Neuron (in vitro differentiated cells): ENCODE results near the gene DPM2.

Experiments used
- H2AFZ ChIP-seq: one replicate; pipeline ENCODE4 v1.6.1; 2013; ENCODE audit warnings: low read depth, mild to moderate bottlenecking, inconsistent platforms, low read length, moderate library complexity
- H3K27me3 ChIP-seq: one replicate; pipeline ENCODE4 v1.6.1; 2013; ENCODE audit warnings: low read length; ENCODE audit not compliant: insufficient read depth
- H3K36me3 ChIP-seq: one replicate; pipeline ENCODE4 v1.6.1; 2013; ENCODE audit warnings: low read length; ENCODE audit not compliant: insufficient read depth
- H3K4me1 ChIP-seq: one replicate; pipeline ENCODE4 v1.6.1; 2013; ENCODE audit warnings: low read length; ENCODE audit not compliant: insufficient read depth
- H3K4me3 ChIP-seq: 2 replicates; pipeline ENCODE4 v1.5.1; 2013; ENCODE audit warnings: mild to moderate bottlenecking, low read length, moderate library complexity
- H3K9me3 ChIP-seq: one replicate; pipeline ENCODE4 v1.6.1; 2013; ENCODE audit warnings: low read length

Gene DPM2

GRCh38 chr9:127958728-127959127 lies 21.1 kb upstream of the DPM2 start:
- Histone ChIP-seq H3K36me3 (no peaks in the 10 kb centered on the region), H3K4me1 (no peaks in the 10 kb centered on the region), H3K4me3 (no peak overlapping the region), H2AFZ (no peak overlapping the region), H3K27me3 (no peaks in the 10 kb centered on the region), H3K9me3 (no peaks in the 10 kb centered on the region)

- Histone ChIP-seq H3K4me1 (peaks cover 9% of the 10 kb centered on the region), H3K36me3 (no peaks in the 10 kb centered on the region), H3K9me3 (no peaks in the 10 kb centered on the region), H2AFZ (no peak overlapping the region), H3K27me3 (no peaks in the 10 kb centered on the region), H3K4me3 (no peak overlapping the region)
Observed at GRCh38 chr9:127955294-127956015, 17.8 kb upstream of the DPM2 start.

- H3K9me3 ChIP-seq: no peaks in the 10 kb centered on the region
Observed at GRCh38 chr9:127954831-127955293, 17.2 kb upstream of the DPM2 start.

GRCh38 chr9:127953768-127954505 lies 16.3 kb upstream of the DPM2 start:
- Histone ChIP-seq H3K9me3 (no peaks in the 10 kb centered on the region), H2AFZ (no peak overlapping the region), H3K4me1 (peaks cover 14% of the 10 kb centered on the region), H3K36me3 (no peaks in the 10 kb centered on the region), H3K27me3 (no peaks in the 10 kb centered on the region), H3K4me3 (no peak overlapping the region)

More at GRCh38 chr9:127954831-127955293, 17.2 kb upstream of the DPM2 start:
- Histone ChIP-seq H3K36me3 (no peaks in the 10 kb centered on the region), H3K4me1 (peaks cover 14% of the 10 kb centered on the region), H3K27me3 (no peaks in the 10 kb centered on the region), H3K4me3 (no peak overlapping the region), H2AFZ (no peak overlapping the region)

GRCh38 chr9:127953154-127953553 lies 15.5 kb upstream of the DPM2 start:
- no peaks in the 10 kb centered on the region for H3K9me3 ChIP-seq
- peaks cover under 1% of the 10 kb centered on the region for H3K36me3 ChIP-seq
- H3K4me1 ChIP-seq: peaks cover 14% of the 10 kb centered on the region
- no peak overlapping the region for H2AFZ ChIP-seq
- no peaks in the 10 kb centered on the region for H3K27me3 ChIP-seq
- no peak overlapping the region for H3K4me3 ChIP-seq

GRCh38 chr9:127950513-127951289 lies 13.0 kb upstream of the DPM2 start:
- peaks cover 7% of the 10 kb centered on the region for H3K36me3 ChIP-seq
- no peaks in the 10 kb centered on the region for H3K27me3 ChIP-seq
- peaks cover 14% of the 10 kb centered on the region for H3K4me1 ChIP-seq
- no peak overlapping the region for H2AFZ ChIP-seq
- H3K9me3 ChIP-seq: no peaks in the 10 kb centered on the region
- no peak overlapping the region for H3K4me3 ChIP-seq

GRCh38 chr9:127949827-127950512 lies 12.3 kb upstream of the DPM2 start:
- Histone ChIP-seq H3K4me1 (peaks cover 14% of the 10 kb centered on the region), H3K9me3 (no peaks in the 10 kb centered on the region), H3K27me3 (no peaks in the 10 kb centered on the region), H3K4me3 (no peak overlapping the region), H3K36me3 (peaks cover 9% of the 10 kb centered on the region), H2AFZ (no peak overlapping the region)

GRCh38 chr9:127947841-127948710 lies 10.4 kb upstream of the DPM2 start:
- peaks cover 14% of the 10 kb centered on the region for H3K4me1 ChIP-seq
- no peak overlapping the region for H2AFZ ChIP-seq
- peaks cover 19% of the 10 kb centered on the region for H3K36me3 ChIP-seq
- no peak overlapping the region for H3K4me3 ChIP-seq
- no peaks in the 10 kb centered on the region for H3K9me3 ChIP-seq
- no peaks in the 10 kb centered on the region for H3K27me3 ChIP-seq

- peaks cover 27% of the 10 kb centered on the region for H3K36me3 ChIP-seq
- no peak overlapping the region for H3K4me3 ChIP-seq
- H3K9me3 ChIP-seq: no peaks in the 10 kb centered on the region
- H3K27me3 ChIP-seq: no peaks in the 10 kb centered on the region
- H2AFZ ChIP-seq: no peak overlapping the region
- peaks cover 16% of the 10 kb centered on the region for H3K4me1 ChIP-seq
Observed at GRCh38 chr9:127946728-127947127, 9.1 kb upstream of the DPM2 start.

GRCh38 chr9:127945942-127946341 lies 8.3 kb upstream of the DPM2 start:
- H3K36me3 ChIP-seq: peaks cover 31% of the 10 kb centered on the region

GRCh38 chr9:127945338-127945737 lies 7.7 kb upstream of the DPM2 start:
- Histone ChIP-seq H3K27me3 (no peaks in the 10 kb centered on the region), H3K4me3 (no peak overlapping the region), H3K36me3 (peaks cover 37% of the 10 kb centered on the region), H2AFZ (no peak overlapping the region), H3K4me1 (peaks cover 6% of the 10 kb centered on the region), H3K9me3 (no peaks in the 10 kb centered on the region)

More at GRCh38 chr9:127945942-127946341, 8.3 kb upstream of the DPM2 start:
- Histone ChIP-seq H3K4me3 (no peak overlapping the region), H3K4me1 (peaks cover 12% of the 10 kb centered on the region), H3K27me3 (no peaks in the 10 kb centered on the region), H2AFZ (no peak overlapping the region), H3K9me3 (no peaks in the 10 kb centered on the region)
